NB4 (cell line): ENCODE measurements around the gene C1orf50.

Experiments
- POLR2A ChIP-seq: IDR thresholded peaks from 2 replicates; pipeline ENCODE4 v1.6.1; 2011; ENCODE audit warnings: mild to moderate bottlenecking; ENCODE audit not compliant: insufficient read length; ENCODE audit errors: extremely low read depth
- TF ChIP-seq, protein P1 (sequence below): IDR thresholded peaks from one replicate; pipeline ENCODE4 v1.5.1; 2012; ENCODE audit warnings: low read depth, low read length
- TF ChIP-seq, protein P2 (sequence below): IDR thresholded peaks from 2 replicates; pipeline ENCODE4 v1.6.1; 2011; ENCODE audit warnings: low read depth, low read length

DNA sequence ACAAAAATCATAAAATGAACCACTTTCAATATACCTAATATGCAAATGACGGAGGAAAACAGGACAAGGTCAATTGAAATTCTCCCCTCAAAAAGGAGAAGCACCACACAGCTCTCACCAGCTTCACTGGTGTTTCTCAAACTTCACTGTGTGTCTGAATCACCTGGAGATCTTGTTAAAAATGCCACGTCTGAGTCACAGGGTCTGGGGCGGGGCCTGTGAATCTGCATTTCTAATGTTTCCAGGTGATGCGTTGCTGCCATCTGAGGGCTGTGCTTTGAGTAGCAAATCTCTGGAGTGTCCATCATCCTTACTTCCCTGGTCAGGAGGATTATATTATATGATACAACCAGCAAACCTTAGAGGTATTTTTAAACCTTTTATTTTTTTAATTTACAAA is 36.1 kb upstream of the C1orf50 start:
- TF ChIP-seq, protein P1, sequence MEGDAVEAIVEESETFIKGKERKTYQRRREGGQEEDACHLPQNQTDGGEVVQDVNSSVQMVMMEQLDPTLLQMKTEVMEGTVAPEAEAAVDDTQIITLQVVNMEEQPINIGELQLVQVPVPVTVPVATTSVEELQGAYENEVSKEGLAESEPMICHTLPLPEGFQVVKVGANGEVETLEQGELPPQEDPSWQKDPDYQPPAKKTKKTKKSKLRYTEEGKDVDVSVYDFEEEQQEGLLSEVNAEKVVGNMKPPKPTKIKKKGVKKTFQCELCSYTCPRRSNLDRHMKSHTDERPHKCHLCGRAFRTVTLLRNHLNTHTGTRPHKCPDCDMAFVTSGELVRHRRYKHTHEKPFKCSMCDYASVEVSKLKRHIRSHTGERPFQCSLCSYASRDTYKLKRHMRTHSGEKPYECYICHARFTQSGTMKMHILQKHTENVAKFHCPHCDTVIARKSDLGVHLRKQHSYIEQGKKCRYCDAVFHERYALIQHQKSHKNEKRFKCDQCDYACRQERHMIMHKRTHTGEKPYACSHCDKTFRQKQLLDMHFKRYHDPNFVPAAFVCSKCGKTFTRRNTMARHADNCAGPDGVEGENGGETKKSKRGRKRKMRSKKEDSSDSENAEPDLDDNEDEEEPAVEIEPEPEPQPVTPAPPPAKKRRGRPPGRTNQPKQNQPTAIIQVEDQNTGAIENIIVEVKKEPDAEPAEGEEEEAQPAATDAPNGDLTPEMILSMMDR, result no peak
- TF ChIP-seq, protein P2, sequence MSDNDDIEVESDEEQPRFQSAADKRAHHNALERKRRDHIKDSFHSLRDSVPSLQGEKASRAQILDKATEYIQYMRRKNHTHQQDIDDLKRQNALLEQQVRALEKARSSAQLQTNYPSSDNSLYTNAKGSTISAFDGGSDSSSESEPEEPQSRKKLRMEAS, result no peak
- no peak for TF ChIP-seq POLR2A
